Mesendoderm (in vitro differentiated cells): ENCODE measurements around the gene GPI.
A peak's percentile ranks its signal among the peaks of the same experiment; 100 is the strongest.
"Not testable (repeated sequence)": the region's sequence is repeated elsewhere in the genome, so short reads cannot be mapped to it uniquely, and the experiment has no call there.

Experiments used
- DNase-seq: peaks from one replicate; pipeline ENCODE4 v3.0.0; 2013
- H2AK5ac ChIP-seq: 2 replicates; pipeline ENCODE4 v1.6.1; 2013; ENCODE audit warnings: low read length, inconsistent platforms
- H2BK120ac ChIP-seq: 2 replicates; pipeline ENCODE4 v1.6.1; 2013; ENCODE audit warnings: low read depth, mild to moderate bottlenecking, low read length, moderate library complexity, mixed read lengths
- H2BK15ac ChIP-seq: replicated peaks from 2 replicates; pipeline ENCODE4 v1.6.1; 2013; ENCODE audit warnings: low read depth, mild to moderate bottlenecking, moderate library complexity
- H2BK5ac ChIP-seq: 2 replicates; pipeline ENCODE4 v1.6.1; 2013; ENCODE audit warnings: low read length, inconsistent platforms
- H3K18ac ChIP-seq: 2 replicates; pipeline ENCODE4 v1.6.1; 2013; ENCODE audit warnings: mild to moderate bottlenecking, low read length, mixed read lengths
- H3K23ac ChIP-seq: one replicate; pipeline ENCODE4 v1.6.1; 2013; ENCODE audit warnings: low read length
- H3K27ac ChIP-seq: 2 replicates; pipeline ENCODE4 v1.5.1; 2013; ENCODE audit warnings: low read depth, mild to moderate bottlenecking, inconsistent platforms, low read length, moderate library complexity
- H3K27me3 ChIP-seq: 2 replicates; pipeline ENCODE4 v1.6.1; 2013; ENCODE audit warnings: low read length, control low read depth, mild to moderate bottlenecking, inconsistent platforms; ENCODE audit not compliant: insufficient read depth, poor library complexity
- H3K36me3 ChIP-seq: 2 replicates; pipeline ENCODE4 v1.6.1; 2013; ENCODE audit warnings: low read length, inconsistent platforms; ENCODE audit not compliant: control insufficient read depth, insufficient read depth
- H3K4ac ChIP-seq: one replicate; pipeline ENCODE4 v1.6.1; 2013; ENCODE audit warnings: low read depth, mild to moderate bottlenecking, low read length, moderate library complexity
- H3K4me1 ChIP-seq: 2 replicates; pipeline ENCODE4 v1.6.1; 2013; ENCODE audit warnings: low read depth, low read length, inconsistent platforms; ENCODE audit not compliant: control insufficient read depth
- H3K4me2 ChIP-seq: 2 replicates; pipeline ENCODE4 v1.6.1; 2013; ENCODE audit warnings: low read length
- H3K4me3 ChIP-seq: 2 replicates; pipeline ENCODE4 v1.5.1; 2013; ENCODE audit warnings: mild to moderate bottlenecking, low read length
- H3K56ac ChIP-seq: one replicate; pipeline ENCODE4 v1.6.1; 2013; ENCODE audit warnings: low read length
- H3K79me1 ChIP-seq: 2 replicates; pipeline ENCODE4 v1.6.1; 2013; ENCODE audit warnings: low read length, inconsistent platforms
- H3K79me2 ChIP-seq: 2 replicates; pipeline ENCODE4 v1.6.1; 2013; ENCODE audit warnings: mild to moderate bottlenecking, low read length; ENCODE audit not compliant: control insufficient read depth, insufficient read depth
- H3K9ac ChIP-seq: 2 replicates; pipeline ENCODE4 v1.6.1; 2013; ENCODE audit warnings: low read length, inconsistent platforms
- H4K5ac ChIP-seq: one replicate; pipeline ENCODE4 v1.6.1; 2013; ENCODE audit warnings: low read length
- H4K8ac ChIP-seq: one replicate; pipeline ENCODE4 v1.6.1; 2013; ENCODE audit warnings: low read depth, mild to moderate bottlenecking, control low read depth, low read length, moderate library complexity
- WGBS: extraction: QIAGEN DNeasy Blood & Tissue Kit; methylation state at CpG from one replicate; pipeline ENCODE4 v1.1.7; 2013; ENCODE audit warnings: low lambda C conversion rate, missing lambda C conversion rate; ENCODE audit not compliant: insufficient coverage; ENCODE audit errors: extremely low coverage; 5-methylcytosine and 5-hydroxymethylcytosine counted together

Gene GPI

DNA sequence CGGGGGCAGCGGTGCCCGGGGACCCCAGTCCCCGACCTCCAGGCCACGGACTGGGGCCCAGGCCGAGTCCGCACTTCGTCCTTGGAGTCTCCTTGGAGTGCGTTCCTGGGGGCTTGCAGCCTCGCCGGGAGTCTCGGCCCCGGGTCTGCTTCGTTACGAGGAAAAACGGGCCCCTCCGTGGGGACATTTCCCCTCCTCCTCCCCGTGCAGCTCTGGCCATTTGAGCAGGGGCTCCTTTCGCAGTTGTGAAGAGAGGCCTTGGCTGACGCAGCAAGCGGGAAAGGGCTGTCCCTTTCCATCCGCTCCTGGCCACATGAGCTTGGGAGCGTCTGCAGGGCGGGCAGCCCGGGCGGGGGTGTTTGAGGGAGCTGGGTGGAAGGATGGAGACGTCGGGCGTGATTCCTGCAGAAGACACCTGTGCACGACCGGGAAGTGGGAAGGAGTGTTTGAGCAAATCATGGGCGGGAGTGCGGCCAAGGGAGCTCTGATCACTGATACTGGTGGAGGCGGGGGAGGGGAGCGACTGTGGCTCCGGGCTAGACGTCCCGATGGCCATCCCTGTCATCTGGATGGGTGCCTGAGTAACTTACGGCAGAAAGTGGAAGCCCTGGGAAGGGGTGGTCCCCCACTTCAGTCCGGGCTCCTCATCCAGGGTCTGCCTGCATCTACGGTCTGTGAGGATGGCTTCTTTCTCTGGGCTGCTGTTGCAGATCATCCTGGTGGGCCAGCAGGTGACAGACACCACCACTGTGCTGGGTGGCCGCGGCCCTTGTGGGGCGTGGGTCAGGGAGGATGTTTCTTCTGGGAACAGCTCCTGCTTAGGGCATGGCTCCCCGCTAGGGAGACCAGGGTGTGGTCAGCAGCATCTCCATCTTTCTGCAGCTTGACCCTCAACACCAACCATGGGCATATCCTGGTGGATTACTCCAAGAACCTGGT is 736 bp downstream of the GPI start:
- Histone ChIP-seq H2BK5ac (no peak overlapping the region), H3K23ac (peak overlapping the region; percentile 89), H4K5ac (no peak overlapping the region), H3K4me2 (peak overlapping the region; percentile 88), H2BK120ac (no peak overlapping the region), H3K56ac (peak overlapping the region; percentile 93), H4K8ac (no peak overlapping the region), H3K4me1 (peaks cover 5% of the 10 kb centered on the region), H3K36me3 (peaks cover 7% of the 10 kb centered on the region), H3K27ac (no peak overlapping the region), H3K4me3 (peak overlapping the region; percentile 91), H3K79me1 (peaks cover 10% of the 10 kb centered on the region), H3K9ac (peak overlapping the region; percentile 91), H3K4ac (peak overlapping the region; percentile 87), H3K79me2 (peaks cover 8% of the 10 kb centered on the region), H3K18ac (peak overlapping the region; percentile 96), H2AK5ac (no peak overlapping the region), H3K27me3 (no peaks in the 10 kb centered on the region), H2BK15ac (no peak overlapping the region)
- WGBS = no CpG with 5 or more reads among the region's 45 CpGs
- DNase-seq = peak; percentile 51

DNA sequence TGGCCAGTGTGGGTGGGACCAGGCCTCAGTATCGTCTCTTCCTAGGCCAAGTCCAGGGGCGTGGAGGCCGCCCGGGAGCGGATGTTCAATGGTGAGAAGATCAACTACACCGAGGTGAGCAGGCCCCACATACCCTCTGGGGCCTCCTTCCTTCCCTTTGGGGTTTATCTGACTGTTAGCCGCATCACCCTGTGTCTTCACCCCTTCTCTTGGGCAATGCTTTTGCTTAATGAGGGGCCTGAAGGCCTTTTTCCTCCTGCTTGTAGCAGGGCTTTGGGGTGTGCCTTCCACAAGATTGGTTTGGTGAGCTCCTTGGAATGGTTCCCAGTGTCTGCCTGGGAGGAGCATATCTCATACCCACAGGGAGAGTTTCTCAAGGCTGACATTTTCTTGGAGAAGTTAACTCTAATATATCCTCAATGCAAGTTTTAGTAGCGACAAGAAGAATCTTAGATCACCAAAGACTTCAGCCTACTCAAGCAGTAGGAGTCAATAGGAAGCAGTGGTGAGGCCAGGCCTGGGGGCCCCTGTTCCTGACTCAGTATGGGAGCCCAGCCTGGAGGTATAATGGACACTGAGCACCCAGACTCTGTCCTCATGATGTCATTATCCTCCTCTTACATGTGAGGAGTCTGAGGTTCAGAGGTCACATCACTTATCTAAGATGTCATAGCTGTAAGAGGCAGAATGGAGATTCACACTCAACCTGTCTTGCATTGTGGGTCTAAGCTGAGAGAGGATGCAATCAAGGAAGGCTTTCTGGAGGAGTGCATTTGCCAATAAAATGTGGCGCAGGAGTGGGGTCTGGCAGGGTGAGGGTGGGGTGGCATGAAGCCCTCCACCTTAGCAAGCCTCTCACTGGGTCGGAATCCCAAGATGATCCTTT is 2.0 kb downstream of the GPI start:
- H2BK120ac ChIP-seq = no peak overlapping the region
- no peak overlapping the region for H3K56ac ChIP-seq
- no peak overlapping the region for H3K23ac ChIP-seq
- H4K8ac ChIP-seq = no peak overlapping the region
- peaks cover 5% of the 10 kb centered on the region for H3K4me1 ChIP-seq
- H3K9ac ChIP-seq = no peak overlapping the region
- no peak overlapping the region for H3K4me2 ChIP-seq
- H3K4ac ChIP-seq = no peak overlapping the region
- H3K18ac ChIP-seq = no peak overlapping the region
- no peak overlapping the region for H3K4me3 ChIP-seq
- H3K79me2 ChIP-seq = peaks cover 8% of the 10 kb centered on the region
- H2AK5ac ChIP-seq = no peak overlapping the region
- H2BK15ac ChIP-seq = no peak overlapping the region
- DNase-seq = no peak
- peaks cover 7% of the 10 kb centered on the region for H3K36me3 ChIP-seq
- no CpG with 5 or more reads among the region's 10 CpGs for WGBS
- no peak overlapping the region for H3K27ac ChIP-seq
- H3K27me3 ChIP-seq = no peaks in the 10 kb centered on the region
- H3K79me1 ChIP-seq = peaks cover 10% of the 10 kb centered on the region
- H4K5ac ChIP-seq = no peak overlapping the region
- no peak overlapping the region for H2BK5ac ChIP-seq

DNA sequence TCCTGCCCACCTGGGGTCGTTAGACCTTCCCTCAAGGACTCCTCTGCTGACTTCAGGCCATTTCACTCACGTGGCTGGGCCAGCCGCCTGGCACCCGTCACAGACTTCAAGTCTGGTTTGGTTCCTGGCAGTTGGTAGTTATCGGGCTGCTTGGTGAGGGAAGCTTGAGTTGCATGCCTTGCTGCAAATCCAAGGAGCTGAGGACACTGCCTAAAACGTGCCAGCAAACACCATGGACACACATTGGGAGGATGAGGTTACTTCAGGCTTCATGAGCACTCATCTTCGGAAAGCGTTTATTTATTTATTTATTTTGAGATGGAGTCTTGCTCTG is 2.6 kb downstream of the GPI start:
- H3K9ac ChIP-seq = no peak overlapping the region
- no peak overlapping the region for H2BK120ac ChIP-seq
- no peak for DNase-seq
- H2AK5ac ChIP-seq = no peak overlapping the region
- no peak overlapping the region for H2BK15ac ChIP-seq
- H3K4me3 ChIP-seq = no peak overlapping the region
- H3K4me1 ChIP-seq = peaks cover 5% of the 10 kb centered on the region
- no peak overlapping the region for H2BK5ac ChIP-seq
- H3K27me3 ChIP-seq = no peaks in the 10 kb centered on the region
- no peak overlapping the region for H4K5ac ChIP-seq
- H3K79me2 ChIP-seq = peaks cover 8% of the 10 kb centered on the region
- no CpG with 5 or more reads among the region's 8 CpGs for WGBS
- no peak overlapping the region for H3K27ac ChIP-seq
- no peak overlapping the region for H4K8ac ChIP-seq
- no peak overlapping the region for H3K23ac ChIP-seq
- no peak overlapping the region for H3K18ac ChIP-seq
- H3K56ac ChIP-seq = no peak overlapping the region
- H3K36me3 ChIP-seq = peaks cover 7% of the 10 kb centered on the region
- no peak overlapping the region for H3K4me2 ChIP-seq
- H3K79me1 ChIP-seq = peaks cover 10% of the 10 kb centered on the region
- no peak overlapping the region for H3K4ac ChIP-seq

GRCh38 chr19:34368338-34368737 is 3.3 kb downstream of the GPI start:
- H3K27ac ChIP-seq = no peak overlapping the region
- H3K36me3 ChIP-seq = peaks cover 7% of the 10 kb centered on the region
- H3K79me2 ChIP-seq = peaks cover 8% of the 10 kb centered on the region
- no peak for DNase-seq
- H2BK120ac ChIP-seq = no peak overlapping the region
- H2AK5ac ChIP-seq = no peak overlapping the region
- H3K79me1 ChIP-seq = peaks cover 10% of the 10 kb centered on the region
- H3K56ac ChIP-seq = no peak overlapping the region
- no peak overlapping the region for H3K4me3 ChIP-seq
- H3K9ac ChIP-seq = no peak overlapping the region
- H3K4me2 ChIP-seq = no peak overlapping the region
- no peak overlapping the region for H3K18ac ChIP-seq
- H3K4ac ChIP-seq = no peak overlapping the region
- no peak overlapping the region for H4K5ac ChIP-seq
- no peak overlapping the region for H3K23ac ChIP-seq
- H3K27me3 ChIP-seq = no peaks in the 10 kb centered on the region
- WGBS = no CpG with 5 or more reads among the region's 10 CpGs
- H4K8ac ChIP-seq = no peak overlapping the region
- H2BK5ac ChIP-seq = no peak overlapping the region
- no peak overlapping the region for H2BK15ac ChIP-seq
- peaks cover 5% of the 10 kb centered on the region for H3K4me1 ChIP-seq

DNA sequence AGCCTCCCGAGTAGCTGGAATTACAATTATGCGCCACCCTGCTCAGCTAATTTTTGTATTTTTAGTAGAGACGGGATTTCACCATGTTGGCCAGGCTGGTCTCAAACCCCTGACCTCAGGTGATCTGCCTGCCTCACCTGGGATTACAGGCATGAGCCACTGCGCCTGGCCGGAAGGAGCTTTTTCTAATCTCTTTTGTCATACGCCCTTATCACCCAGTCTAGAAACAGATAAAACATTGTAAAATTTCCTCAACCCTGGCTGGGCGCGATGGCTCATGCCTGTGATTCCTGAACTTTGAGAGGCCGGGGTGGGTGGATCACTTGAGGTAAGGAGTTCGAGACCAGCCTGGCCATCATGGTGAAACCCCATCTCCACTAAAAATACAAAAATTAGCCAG is 4.2 kb downstream of the GPI start:
- not testable (repeated sequence) for H2BK5ac ChIP-seq, H3K9ac ChIP-seq, H4K8ac ChIP-seq, H3K27ac ChIP-seq, H3K56ac ChIP-seq, H3K4me3 ChIP-seq, H3K4me1 ChIP-seq, H3K79me2 ChIP-seq, H4K5ac ChIP-seq, H2BK120ac ChIP-seq, DNase-seq, H3K4ac ChIP-seq, H3K36me3 ChIP-seq, H2BK15ac ChIP-seq, H2AK5ac ChIP-seq, H3K23ac ChIP-seq, H3K18ac ChIP-seq, H3K27me3 ChIP-seq, H3K4me2 ChIP-seq
- peaks cover 12% of the 10 kb centered on the region for H3K79me1 ChIP-seq
- WGBS = no CpG with 5 or more reads among the region's 10 CpGs
